ENCODE results near the gene RSPH10B2. TPM values are rescaled to one million over a fixed set of nuclear protein-coding genes. Genes with fewer than 3 reads are reported as not detected.
"Not testable (repeated sequence)": the region's sequence is repeated elsewhere in the genome, so short reads cannot be mapped to it uniquely, and the experiment has no call there.

Gene RSPH10B2
- total RNA-seq, 1 experiment from 2014 or later, result 0.33 TPM

GRCh38 chr7:6727663-6728062 lies 26.2 kb upstream of the RSPH10B2 start:
- no peak overlapping the region for H3K27ac Mint-ChIP-seq
- H3K9ac ChIP-seq (ENCODE audit: extremely low read depth, insufficient read length, low read length), result no peak overlapping the region
- no peak for DNase-seq
- no peak overlapping the region for H4K91ac ChIP-seq (ENCODE audit: insufficient read length, low read depth, low read length)
- H2BK12ac ChIP-seq (ENCODE audit: insufficient read length, low read depth, low read length), result no peak overlapping the region
- H4K5ac ChIP-seq (ENCODE audit: insufficient read length, low read depth, low read length), result no peak overlapping the region
- H3K9me3 ChIP-seq (ENCODE audit: control insufficient read depth, low read depth, low read length), result no peaks in the 10 kb centered on the region
- H3K36me3 Mint-ChIP-seq (ENCODE audit: insufficient read depth in 1 of 3, low read depth in 3 of 3), result peaks cover 8 to 13% (median 9%) of the 10 kb centered on the region in 3 experiments
- no peak overlapping the region for H3K4me2 ChIP-seq (ENCODE audit: insufficient read depth, insufficient read length, low read length)
- peaks cover 1% of the 10 kb centered on the region; the same call in 1 of the 2 replicates for H3K79me2 ChIP-seq (ENCODE audit: insufficient read depth, low read length)
- H3K27me3 ChIP-seq (ENCODE audit: insufficient read depth, low read length), result no peaks in the 10 kb centered on the region
- H3K23me2 ChIP-seq (ENCODE audit: insufficient read length, low read depth, low read length, poor library complexity, severe bottlenecking), result peaks cover 5% of the 10 kb centered on the region
- peaks cover 23% of the 10 kb centered on the region for H3K27me3 Mint-ChIP-seq (ENCODE audit: low read depth)
- H2AFZ ChIP-seq (ENCODE audit: low read length), result no peak overlapping the region
- WGBS (ENCODE audit: extremely low coverage, insufficient read length, low lambda C conversion rate), result no CpG with 5 or more reads among the region's 3 CpGs
- no peak overlapping the region for H3K56ac ChIP-seq (ENCODE audit: insufficient read length, low read depth, low read length)
- H3K18ac ChIP-seq (ENCODE audit: insufficient read length, low read depth, low read length), result no peak overlapping the region
- H2BK15ac ChIP-seq (ENCODE audit: low read depth, low read length), result no peak overlapping the region
- no peak overlapping the region for H3K27ac ChIP-seq (ENCODE audit: insufficient read length, low read depth, low read length)
- H3K4me1 ChIP-seq (ENCODE audit: insufficient read depth, low read length), result no peaks in the 10 kb centered on the region
- H3K14ac ChIP-seq (ENCODE audit: insufficient read depth, low read length), result no peak overlapping the region
- H4K20me1 ChIP-seq (ENCODE audit: control insufficient read depth, insufficient read depth, insufficient read length), result no peaks in the 10 kb centered on the region
- peaks cover 7 to 24% of the 10 kb centered on the region in 2 experiments for H3K4me1 Mint-ChIP-seq
- no peaks in the 10 kb centered on the region for H3K79me1 ChIP-seq (ENCODE audit: insufficient read depth, low read depth, low read length, poor library complexity, severe bottlenecking)
- no peak overlapping the region for H3K4ac ChIP-seq (ENCODE audit: low read depth, low read length)
- no peaks in the 10 kb centered on the region; a peak in 1 of 5 replicates for H3K9me3 Mint-ChIP-seq
- H2AK5ac ChIP-seq (ENCODE audit: insufficient read length, low read length), result no peak overlapping the region
- no peak for TF ChIP-seq CTCF (conservative IDR thresholded peaks at IDR 0.05)
- H3K23ac ChIP-seq (ENCODE audit: insufficient read length, low read depth, low read length), result no peak overlapping the region
- no peak overlapping the region for H4K8ac ChIP-seq (replicated peaks; ENCODE audit: insufficient read length, low read depth, low read length)
- H3K4me3 Mint-ChIP-seq, result 0 out of 5 replicates have a peak overlapping the region, but pooled peaks of 1 of the 2 experiments have one; percentile 34
- no peak overlapping the region for H2BK120ac ChIP-seq (ENCODE audit: low read depth, low read length, poor library complexity, severe bottlenecking)
- no peak overlapping the region for H2BK20ac ChIP-seq (ENCODE audit: low read depth, low read length, poor library complexity, severe bottlenecking)
- no peak overlapping the region for H3T11ph ChIP-seq (ENCODE audit: low read length)
- no peak overlapping the region for H2BK5ac ChIP-seq (ENCODE audit: insufficient read length, low read length)

GRCh38 chr7:6728893-6729491 lies 24.9 kb upstream of the RSPH10B2 start:
- not testable (repeated sequence) for H4K20me1 ChIP-seq (ENCODE audit: control insufficient read depth, insufficient read depth, insufficient read length); H4K91ac ChIP-seq (ENCODE audit: insufficient read length, low read depth, low read length); H2AK5ac ChIP-seq (ENCODE audit: insufficient read length, low read length); DNase-seq; H4K5ac ChIP-seq (ENCODE audit: insufficient read length, low read depth, low read length); H2BK15ac ChIP-seq (ENCODE audit: low read depth, low read length); H3K79me1 ChIP-seq (ENCODE audit: insufficient read depth, low read depth, low read length, poor library complexity, severe bottlenecking); H4K8ac ChIP-seq (replicated peaks; ENCODE audit: insufficient read length, low read depth, low read length); H3K18ac ChIP-seq (ENCODE audit: insufficient read length, low read depth, low read length); H3K23me2 ChIP-seq (ENCODE audit: insufficient read length, low read depth, low read length, poor library complexity, severe bottlenecking); H3K56ac ChIP-seq (ENCODE audit: insufficient read length, low read depth, low read length); H3K9me3 ChIP-seq (ENCODE audit: control insufficient read depth, low read depth, low read length); H3K79me2 ChIP-seq (ENCODE audit: insufficient read depth, low read length); H2BK120ac ChIP-seq (ENCODE audit: low read depth, low read length, poor library complexity, severe bottlenecking); H2BK12ac ChIP-seq (ENCODE audit: insufficient read length, low read depth, low read length); H3K27ac ChIP-seq (ENCODE audit: insufficient read length, low read depth, low read length); H3K23ac ChIP-seq (ENCODE audit: insufficient read length, low read depth, low read length); H3K4me1 ChIP-seq (ENCODE audit: insufficient read depth, low read length); H2BK5ac ChIP-seq (ENCODE audit: insufficient read length, low read length); H3K27me3 ChIP-seq (ENCODE audit: insufficient read depth, low read length); H3K9ac ChIP-seq (ENCODE audit: extremely low read depth, insufficient read length, low read length); H3K4ac ChIP-seq (ENCODE audit: low read depth, low read length); H3T11ph ChIP-seq (ENCODE audit: low read length); H3K9me3 Mint-ChIP-seq; H2AFZ ChIP-seq (ENCODE audit: low read length); H3K14ac ChIP-seq (ENCODE audit: insufficient read depth, low read length); H2BK20ac ChIP-seq (ENCODE audit: low read depth, low read length, poor library complexity, severe bottlenecking)
- Mint-ChIP-seq H3K27ac (peak overlapping the region; percentile 81 to 99 (median 95)), H3K4me3 (peak overlapping the region; percentile 88 to 90), H3K27me3 (ENCODE audit: low read depth) (peaks cover 17% of the 10 kb centered on the region), H3K4me1 (peaks cover 7 to 24% of the 10 kb centered on the region in 2 experiments), H3K36me3 (ENCODE audit: insufficient read depth in 1 of 3, low read depth in 3 of 3) (peaks cover 20 to 26% (median 22%) of the 10 kb centered on the region in 3 experiments)
- no CpG with 5 or more reads among the region's 29 CpGs for WGBS (ENCODE audit: extremely low coverage, insufficient read length, low lambda C conversion rate)
- H3K4me2 ChIP-seq (ENCODE audit: insufficient read depth, insufficient read length, low read length), result peak overlapping the region; percentile 38

Data from H9 (cell line).